CD14-positive monocyte (primary cell): ENCODE results near the gene SLFN5. TPM values are rescaled to one million over a fixed set of nuclear protein-coding genes. Genes with fewer than 3 reads are reported as not detected.

Experiments
- DNase-seq, 3 donors: peaks; one replicate each; pipeline ENCODE4 v3.0.0-alpha.2; 2011 to 2022
- H2AFZ ChIP-seq: 2 replicates; pipeline ENCODE4 v1.6.0; 2012; ENCODE audit warnings: mild to moderate bottlenecking, low read depth, low read length, inconsistent platforms; ENCODE audit not compliant: insufficient read depth, poor library complexity, severe bottlenecking
- H3K27ac ChIP-seq, 2 donors: 1 replicate in 1 of 2; 2 replicates in 1 of 2; pipeline ENCODE4 v1.5.1; 2012 to 2013; ENCODE audit warnings: low read length in 2 of 2, control low read depth in 1 of 2, inconsistent platforms in 1 of 2, low read depth in 1 of 2, mild to moderate bottlenecking in 1 of 2
- H3K27me3 ChIP-seq, 2 donors: one replicate each; pipeline versions ENCODE4 v1.6.0 to v1.6.1; 2011 to 2013; ENCODE audit warnings: low read length in 2 of 2; ENCODE audit not compliant: control insufficient read depth in 2 of 2, insufficient read depth in 2 of 2
- H3K36me3 ChIP-seq, 2 donors: replicated peaks in 1 of 2; 1 replicate in 1 of 2; 2 replicates in 1 of 2; pipeline versions ENCODE4 v1.5.1 to v1.6.1; 2012 to 2013; ENCODE audit warnings: low read length in 2 of 2, control low read depth in 1 of 2, inconsistent platforms in 1 of 2, mild to moderate bottlenecking in 1 of 2; ENCODE audit not compliant: insufficient read depth in 2 of 2, control insufficient read depth in 1 of 2
- H3K4me1 ChIP-seq, 2 donors: 1 replicate in 1 of 2; 2 replicates in 1 of 2; pipeline versions ENCODE4 v1.5.1 to v1.6.1; 2012 to 2013; ENCODE audit warnings: low read length in 2 of 2, control low read depth in 1 of 2, inconsistent platforms in 1 of 2, mild to moderate bottlenecking in 1 of 2, moderate library complexity in 1 of 2; ENCODE audit not compliant: insufficient read depth in 2 of 2, control insufficient read depth in 1 of 2
- H3K4me2 ChIP-seq: replicated peaks from 2 replicates; pipeline ENCODE3; 2012; ENCODE audit warnings: low read length, moderate library complexity, mild to moderate bottlenecking; ENCODE audit not compliant: poor library complexity, severe bottlenecking; ENCODE audit errors: extremely low read depth
- H3K4me3 ChIP-seq, 3 experiments: fragments of 200-600 bp in 1 of 3; sonication (generic) in 1 of 3; replicated peaks in 1 of 3; 1 replicate in 2 of 3; 2 replicates in 1 of 3; pipeline ENCODE4 v1.5.1; 2011 to 2013; ENCODE audit warnings: low read length in 3 of 3, mild to moderate bottlenecking in 3 of 3, control low read depth in 2 of 3, low read depth in 2 of 3, inconsistent platforms in 1 of 3, moderate library complexity in 1 of 3
- H3K79me2 ChIP-seq: 2 replicates; pipeline ENCODE4 v1.6.0; 2012; ENCODE audit warnings: mild to moderate bottlenecking, control low read depth, inconsistent platforms, low read length, moderate library complexity; ENCODE audit not compliant: insufficient read depth
- H3K9ac ChIP-seq: 2 replicates; pipeline ENCODE4 v1.6.0; 2017; ENCODE audit warnings: low read length, mild to moderate bottlenecking; ENCODE audit not compliant: insufficient read depth, poor library complexity, severe bottlenecking
- H3K9me3 ChIP-seq, 2 donors: replicated peaks in 1 of 2; 1 replicate in 1 of 2; 2 replicates in 1 of 2; pipeline versions ENCODE4 v1.5.1 to v1.6.1; 2012 to 2013; ENCODE audit warnings: low read length in 2 of 2, control low read depth in 1 of 2; ENCODE audit not compliant: control insufficient read depth in 1 of 2, insufficient read depth in 1 of 2
- H4K20me1 ChIP-seq: 2 replicates; pipeline ENCODE4 v1.6.0; 2012; ENCODE audit warnings: mild to moderate bottlenecking, low read length, control low read depth, moderate library complexity; ENCODE audit not compliant: insufficient read depth
- H3K27ac Mint-ChIP-seq, 7 donors: one replicate each; pipeline ENCODE4 v1.8.0; 2020; ENCODE audit warnings: mild to moderate bottlenecking in 7 of 7, mixed read lengths in 7 of 7, moderate library complexity in 6 of 7, inconsistent platforms in 2 of 7
- H3K27me3 Mint-ChIP-seq, 3 donors: one replicate each; pipeline ENCODE4 v1.8.0; 2021 to 2022; ENCODE audit warnings: low read depth in 3 of 3, mild to moderate bottlenecking in 3 of 3, mixed read lengths in 3 of 3, moderate library complexity in 3 of 3, inconsistent platforms in 1 of 3
- H3K36me3 Mint-ChIP-seq, 2 donors: one replicate each; pipeline ENCODE4 v1.8.0; 2020; ENCODE audit warnings: mixed read lengths in 2 of 2, inconsistent platforms in 1 of 2, mild to moderate bottlenecking in 1 of 2
- H3K4me1 Mint-ChIP-seq: one replicate; pipeline ENCODE4 v1.8.0; 2020; ENCODE audit warnings: mild to moderate bottlenecking, mixed read lengths
- H3K4me3 Mint-ChIP-seq, 2 donors: one replicate each; pipeline ENCODE4 v1.8.0; 2020; ENCODE audit warnings: mild to moderate bottlenecking in 2 of 2, mixed read lengths in 2 of 2, moderate library complexity in 1 of 2
- H3K9me3 Mint-ChIP-seq, 7 donors: one replicate each; pipeline ENCODE4 v1.8.0; 2020 to 2022; ENCODE audit warnings: mixed read lengths in 7 of 7, mild to moderate bottlenecking in 6 of 7, moderate library complexity in 6 of 7, inconsistent platforms in 2 of 7
- CTCF ChIP-seq: fragments of 200-600 bp; IDR thresholded peaks from one replicate; pipeline ENCODE4 v1.8.0; 2022; ENCODE audit warnings: antibody characterized with exemption, mild to moderate bottlenecking
- WGBS: methylation state at CpG from one replicate; pipeline ENCODE4 v1.1.5; 2013; ENCODE audit warnings: missing lambda C conversion rate; ENCODE audit not compliant: insufficient coverage; 5-methylcytosine and 5-hydroxymethylcytosine counted together
- intact Hi-C, 2 donors: fragments of 100-400 bp; cut with micrococcal nuclease; formaldehyde crosslinking; loops; one replicate each; pipeline versions ENCODE4 v1.15.0 to v1.15.1; 2023
- polyA plus RNA-seq, 3 donors: library from polyadenylated mRNA; depleted of rRNA in 1 of 3; unstranded in 2 of 3; stranded (reverse) in 1 of 3; fragments of 300-500 nt in 2 of 3; fragments of >200 nt in 1 of 3; fragmentation: Illumina TruSeq in 2 of 3; gene quantifications; 1 replicate in 2 of 3; 2 replicates in 1 of 3; pipeline ENCODE4 v1.2.3, GENCODE V29; 2012 to 2021

The SLFN5 gene
- polyA plus RNA-seq, 3 donors, result 2.9 to 8.8 (median 5.3) TPM

- no peak for DNase-seq
- H3K27ac ChIP-seq, result no peak overlapping the region
- peaks cover 9 to 13% of the 10 kb centered on the region in 2 donors for H3K4me1 ChIP-seq
- WGBS, result no CpG with 5 or more reads among the region's 1 CpG
- no peaks in the 10 kb centered on the region for H3K36me3 ChIP-seq
- no peak overlapping the region for H3K4me2 ChIP-seq
- no peak overlapping the region for H2AFZ ChIP-seq
- no peaks in the 10 kb centered on the region for H3K79me2 ChIP-seq
- Mint-ChIP-seq H3K27ac (no peak overlapping the region), H3K36me3 (no peaks in the 10 kb centered on the region), H3K4me3 (no peak overlapping the region), H3K9me3 (peaks cover 0 to 2% (median 0%) of the 10 kb centered on the region in 7 donors), H3K27me3 (peaks cover 2 to 20% (median 18%) of the 10 kb centered on the region in 3 donors), H3K4me1 (peaks cover 20% of the 10 kb centered on the region)
- no peak overlapping the region for H3K4me3 ChIP-seq
- H3K9me3 ChIP-seq, result no peaks in the 10 kb centered on the region
- intact Hi-C loops, result no loop called here
- H4K20me1 ChIP-seq, result no peaks in the 10 kb centered on the region
- no peak overlapping the region for H3K9ac ChIP-seq
- H3K27me3 ChIP-seq, result peaks cover 7 to 13% of the 10 kb centered on the region in 2 donors
- TF ChIP-seq CTCF, result no peak
These were observed 44.5 kb downstream of the SLFN5 start for GRCh38 chr17:35287286-35287811.

- Mint-ChIP-seq H3K4me1 (peaks cover 20% of the 10 kb centered on the region), H3K27ac (peak overlapping the region; percentile 50 to 84 (median 77)), H3K36me3 (no peaks in the 10 kb centered on the region), H3K27me3 (peaks cover 2 to 21% (median 20%) of the 10 kb centered on the region in 3 donors), H3K9me3 (peaks cover 0 to 2% (median 0%) of the 10 kb centered on the region in 7 donors), H3K4me3 (peak overlapping the region in 1 of 2 donors; percentile 77)
- DNase-seq, result peak in 2 of 3 donors; percentile 14 to 46
- intact Hi-C loops, result no loop called here
- Histone ChIP-seq H3K9me3 (no peaks in the 10 kb centered on the region), H3K27ac (peak overlapping the region in 1 of 2 donors; percentile 10), H3K36me3 (no peaks in the 10 kb centered on the region), H3K4me3 (peak overlapping the region in 1 of 3 experiments; percentile 31), H3K79me2 (no peaks in the 10 kb centered on the region), H3K9ac (no peak overlapping the region), H2AFZ (no peak overlapping the region), H3K4me1 (peaks cover 9 to 13% of the 10 kb centered on the region in 2 donors), H3K4me2 (peak overlapping the region; percentile 42), H4K20me1 (no peaks in the 10 kb centered on the region), H3K27me3 (peaks cover 10 to 13% of the 10 kb centered on the region in 2 donors)
- TF ChIP-seq CTCF, result no peak
- no CpG with 5 or more reads among the region's 1 CpG for WGBS
These were observed 46.4 kb downstream of the SLFN5 start for GRCh38 chr17:35289222-35289621.
